Nephron (organoid): ENCODE data around the gene APOBEC3C.
"Not testable (repeated sequence)": the region's sequence is repeated elsewhere in the genome, so short reads cannot be mapped to it uniquely, and the experiment has no call there.

ENCODE experiments used
- H3K27ac Mint-ChIP-seq, 3 experiments: 2 replicates each; pipeline ENCODE4 v1.8.0; 2020; ENCODE audit warnings: mixed read lengths in 3 of 3, mild to moderate bottlenecking in 2 of 3, moderate library complexity in 1 of 3
- H3K27me3 Mint-ChIP-seq: 2 replicates; pipeline ENCODE4 v1.8.0; 2021; ENCODE audit warnings: low read depth, mild to moderate bottlenecking, moderate library complexity, mixed read lengths
- H3K36me3 Mint-ChIP-seq: 2 replicates; pipeline ENCODE4 v1.8.0; 2020; ENCODE audit warnings: low read depth, mixed read lengths
- H3K4me1 Mint-ChIP-seq: 2 replicates; pipeline ENCODE4 v1.8.0; 2020; ENCODE audit warnings: mixed read lengths
- H3K4me3 Mint-ChIP-seq, 3 experiments: 2 replicates each; pipeline ENCODE4 v1.8.0; 2020; ENCODE audit warnings: mild to moderate bottlenecking in 3 of 3, mixed read lengths in 3 of 3, moderate library complexity in 2 of 3
- H3K9me3 Mint-ChIP-seq: 2 replicates; pipeline ENCODE4 v1.8.0; 2020; ENCODE audit warnings: mixed read lengths
- TF ChIP-seq, protein P1 (sequence below), 3 experiments: fragments of 200-600 bp; sonication (generic); IDR thresholded peaks; one replicate each; pipeline ENCODE4 v1.5.0; 2021; ENCODE audit warnings: antibody characterized with exemption in 3 of 3; ENCODE audit not compliant: unreplicated experiment in 3 of 3

APOBEC3C gene

GRCh38 chr22:38972558-38972957, 41.5 kb upstream of the APOBEC3C start:
- H3K4me3 Mint-ChIP-seq: no peak overlapping the region
- peaks cover 6% of the 10 kb centered on the region for H3K27me3 Mint-ChIP-seq
- TF ChIP-seq, protein P1, sequence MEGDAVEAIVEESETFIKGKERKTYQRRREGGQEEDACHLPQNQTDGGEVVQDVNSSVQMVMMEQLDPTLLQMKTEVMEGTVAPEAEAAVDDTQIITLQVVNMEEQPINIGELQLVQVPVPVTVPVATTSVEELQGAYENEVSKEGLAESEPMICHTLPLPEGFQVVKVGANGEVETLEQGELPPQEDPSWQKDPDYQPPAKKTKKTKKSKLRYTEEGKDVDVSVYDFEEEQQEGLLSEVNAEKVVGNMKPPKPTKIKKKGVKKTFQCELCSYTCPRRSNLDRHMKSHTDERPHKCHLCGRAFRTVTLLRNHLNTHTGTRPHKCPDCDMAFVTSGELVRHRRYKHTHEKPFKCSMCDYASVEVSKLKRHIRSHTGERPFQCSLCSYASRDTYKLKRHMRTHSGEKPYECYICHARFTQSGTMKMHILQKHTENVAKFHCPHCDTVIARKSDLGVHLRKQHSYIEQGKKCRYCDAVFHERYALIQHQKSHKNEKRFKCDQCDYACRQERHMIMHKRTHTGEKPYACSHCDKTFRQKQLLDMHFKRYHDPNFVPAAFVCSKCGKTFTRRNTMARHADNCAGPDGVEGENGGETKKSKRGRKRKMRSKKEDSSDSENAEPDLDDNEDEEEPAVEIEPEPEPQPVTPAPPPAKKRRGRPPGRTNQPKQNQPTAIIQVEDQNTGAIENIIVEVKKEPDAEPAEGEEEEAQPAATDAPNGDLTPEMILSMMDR (IDR thresholded peaks at IDR 0.05; ENCODE audit: unreplicated experiment in 3 of 3): no peak
- no peak overlapping the region for H3K27ac Mint-ChIP-seq
- H3K36me3 Mint-ChIP-seq: no peaks in the 10 kb centered on the region
- H3K9me3 Mint-ChIP-seq: peaks cover 4% of the 10 kb centered on the region
- H3K4me1 Mint-ChIP-seq: no peaks in the 10 kb centered on the region

- Mint-ChIP-seq H3K27me3 (peaks cover 6% of the 10 kb centered on the region), H3K4me1 (no peaks in the 10 kb centered on the region)
- TF ChIP-seq, protein P1 (IDR thresholded peaks at IDR 0.05; ENCODE audit: unreplicated experiment in 3 of 3): peak; percentile 53 to 73 (median 59)
Observed at GRCh38 chr22:38973289-38974169, 40.5 kb upstream of the APOBEC3C start.

GRCh38 chr22:38974170-38974825, 39.8 kb upstream of the APOBEC3C start:
- Mint-ChIP-seq H3K36me3 (no peaks in the 10 kb centered on the region), H3K9me3 (peaks cover 4% of the 10 kb centered on the region), H3K27me3 (peaks cover 6% of the 10 kb centered on the region), H3K27ac (no peak overlapping the region), H3K4me1 (no peaks in the 10 kb centered on the region), H3K4me3 (no peak overlapping the region)
- TF ChIP-seq, protein P1 (IDR thresholded peaks at IDR 0.05; ENCODE audit: unreplicated experiment in 3 of 3): no peak

More at GRCh38 chr22:38973289-38974169, 40.5 kb upstream of the APOBEC3C start:
- Mint-ChIP-seq H3K9me3 (peaks cover 4% of the 10 kb centered on the region), H3K4me3 (no peak overlapping the region), H3K36me3 (no peaks in the 10 kb centered on the region), H3K27ac (no peak overlapping the region)

DNA sequence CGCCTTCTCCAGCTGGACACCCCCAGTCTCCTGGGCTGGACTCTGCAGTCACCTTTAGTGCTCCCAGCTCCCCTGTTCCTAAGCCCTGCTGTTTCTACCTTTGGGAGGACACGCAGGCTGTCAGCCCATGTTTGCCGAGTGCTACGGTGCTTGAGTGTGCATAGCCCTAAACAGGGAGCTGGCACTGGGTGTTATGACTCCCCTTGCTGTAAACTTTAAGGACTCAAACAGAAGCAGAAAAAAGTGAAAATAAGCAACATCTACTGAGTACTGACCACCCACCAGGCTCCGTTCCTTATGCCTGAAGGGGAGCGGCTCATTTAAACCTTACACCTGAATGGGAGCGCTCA, 39.3 kb upstream of the APOBEC3C start:
- H3K27me3 Mint-ChIP-seq: peaks cover 6% of the 10 kb centered on the region
- no peaks in the 10 kb centered on the region for H3K4me1 Mint-ChIP-seq
- no peaks in the 10 kb centered on the region for H3K36me3 Mint-ChIP-seq
- TF ChIP-seq, protein P1 (IDR thresholded peaks at IDR 0.05; ENCODE audit: unreplicated experiment in 3 of 3): no peak
- no peak overlapping the region for H3K4me3 Mint-ChIP-seq
- H3K27ac Mint-ChIP-seq: no peak overlapping the region
- H3K9me3 Mint-ChIP-seq: peaks cover 4% of the 10 kb centered on the region

DNA sequence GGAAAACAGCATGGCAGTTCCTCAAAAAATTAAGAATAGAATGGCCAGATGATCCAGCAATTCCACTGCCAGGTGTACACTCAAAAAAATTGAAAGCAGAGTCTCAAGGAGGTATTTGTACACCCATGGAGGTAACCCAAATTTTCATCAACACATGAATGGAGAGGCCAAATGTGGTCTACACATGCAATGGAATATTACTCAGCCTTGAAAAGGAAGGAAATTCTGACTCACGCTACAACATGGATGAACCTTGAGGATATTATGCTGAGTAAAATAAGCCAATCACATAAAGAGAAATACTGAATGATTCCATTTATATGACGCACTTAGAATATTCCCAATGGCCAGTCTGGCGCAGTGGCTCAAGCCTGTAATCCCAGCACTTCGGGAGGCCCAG, 36.8 kb upstream of the APOBEC3C start:
- H3K4me1 Mint-ChIP-seq: peaks cover 13% of the 10 kb centered on the region
- not testable (repeated sequence) for H3K36me3 Mint-ChIP-seq, H3K9me3 Mint-ChIP-seq, H3K27ac Mint-ChIP-seq, H3K4me3 Mint-ChIP-seq
- peaks cover 12% of the 10 kb centered on the region for H3K27me3 Mint-ChIP-seq

DNA sequence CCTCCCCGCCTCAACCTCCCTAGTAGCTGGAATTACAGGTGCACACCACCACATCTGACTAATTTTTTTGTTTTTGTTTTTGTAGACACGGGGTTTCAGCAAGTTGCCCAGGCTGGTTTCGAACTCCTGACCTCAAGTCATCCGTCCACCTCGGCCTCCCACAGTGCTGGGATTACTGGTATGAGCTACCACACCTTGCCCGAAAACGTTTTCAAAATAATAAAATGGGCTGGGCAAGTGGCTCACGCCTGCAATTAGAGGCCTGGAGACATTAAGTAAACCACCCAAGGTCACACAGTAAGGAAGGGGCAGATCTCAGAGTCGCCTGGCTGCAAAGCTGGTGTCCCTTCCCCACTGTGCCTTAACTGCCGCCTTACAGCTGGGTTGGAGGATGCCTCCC, 33.5 kb upstream of the APOBEC3C start:
- H3K27me3 Mint-ChIP-seq, H3K36me3 Mint-ChIP-seq, H3K4me3 Mint-ChIP-seq: not testable (repeated sequence)
- H3K9me3 Mint-ChIP-seq: peaks cover 11% of the 10 kb centered on the region
- H3K27ac Mint-ChIP-seq: peak overlapping the region in 1 of 3 experiments; percentile 85
- peaks cover 14% of the 10 kb centered on the region for H3K4me1 Mint-ChIP-seq
